H9 (cell line): ENCODE data around the gene EXD2. TPM values are rescaled to one million over a fixed set of nuclear protein-coding genes. Genes with fewer than 3 reads are reported as not detected.

Experiments
- DNase-seq: peaks from one replicate; pipeline ENCODE4 v3.0.0-alpha.2; 2017
- H2AFZ ChIP-seq: one replicate; pipeline ENCODE4 v1.6.1; 2013; ENCODE audit warnings: mild to moderate bottlenecking, low read length, control low read depth, moderate library complexity
- H2AK5ac ChIP-seq: 2 replicates; pipeline ENCODE4 v1.6.1; 2013; ENCODE audit warnings: low read length, control low read depth, mixed read lengths; ENCODE audit not compliant: insufficient read length
- H2BK120ac ChIP-seq: one replicate; pipeline ENCODE4 v1.6.1; 2013; ENCODE audit warnings: low read depth, mild to moderate bottlenecking, low read length, control low read depth, inconsistent platforms; ENCODE audit not compliant: poor library complexity, severe bottlenecking
- H2BK12ac ChIP-seq: 2 replicates; pipeline ENCODE4 v1.6.1; 2013; ENCODE audit warnings: low read length, control low read depth, mixed read lengths, low read depth; ENCODE audit not compliant: insufficient read length
- H2BK15ac ChIP-seq: 2 replicates; pipeline ENCODE4 v1.6.1; 2013; ENCODE audit warnings: low read depth, low read length, control low read depth
- H2BK20ac ChIP-seq: one replicate; pipeline ENCODE4 v1.6.1; 2013; ENCODE audit warnings: low read depth, mild to moderate bottlenecking, low read length, control low read depth, inconsistent platforms; ENCODE audit not compliant: poor library complexity, severe bottlenecking
- H2BK5ac ChIP-seq: 2 replicates; pipeline ENCODE4 v1.6.1; 2013; ENCODE audit warnings: low read length, control low read depth, mixed read lengths; ENCODE audit not compliant: insufficient read length
- H3K14ac ChIP-seq: 2 replicates; pipeline ENCODE4 v1.6.1; 2013; ENCODE audit warnings: low read length, control low read depth; ENCODE audit not compliant: insufficient read depth
- H3K18ac ChIP-seq: 2 replicates; pipeline ENCODE4 v1.6.1; 2013; ENCODE audit warnings: low read depth, mild to moderate bottlenecking, mixed read lengths, low read length, control low read depth; ENCODE audit not compliant: insufficient read length
- H3K23ac ChIP-seq: 2 replicates; pipeline ENCODE4 v1.6.1; 2013; ENCODE audit warnings: low read length, control low read depth, mixed read lengths, low read depth; ENCODE audit not compliant: insufficient read length
- H3K23me2 ChIP-seq: 2 replicates; pipeline ENCODE4 v1.6.1; 2013; ENCODE audit warnings: low read depth, mild to moderate bottlenecking, mixed read lengths, low read length, control low read depth; ENCODE audit not compliant: insufficient read length, poor library complexity, severe bottlenecking
- H3K27ac ChIP-seq: 2 replicates; pipeline ENCODE4 v1.5.1; 2013; ENCODE audit warnings: low read length, control low read depth, mixed read lengths, low read depth; ENCODE audit not compliant: insufficient read length
- H3K27me3 ChIP-seq: 2 replicates; pipeline ENCODE4 v1.6.1; 2013; ENCODE audit warnings: low read length, control low read depth, inconsistent platforms; ENCODE audit not compliant: insufficient read depth
- H3K4ac ChIP-seq: 2 replicates; pipeline ENCODE4 v1.6.1; 2013; ENCODE audit warnings: low read depth, mild to moderate bottlenecking, control low read depth, inconsistent platforms, low read length, moderate library complexity
- H3K4me1 ChIP-seq: 2 replicates; pipeline ENCODE4 v1.6.1; 2013; ENCODE audit warnings: low read length, control low read depth, inconsistent platforms; ENCODE audit not compliant: insufficient read depth
- H3K4me2 ChIP-seq: 2 replicates; pipeline ENCODE4 v1.6.1; 2013; ENCODE audit warnings: low read length, control low read depth, mixed read lengths; ENCODE audit not compliant: insufficient read length, insufficient read depth
- H3K56ac ChIP-seq: 2 replicates; pipeline ENCODE4 v1.6.1; 2013; ENCODE audit warnings: low read depth, mild to moderate bottlenecking, mixed read lengths, low read length, control low read depth; ENCODE audit not compliant: insufficient read length
- H3K79me1 ChIP-seq: 2 replicates; pipeline ENCODE4 v1.6.1; 2013; ENCODE audit warnings: low read depth, mild to moderate bottlenecking, moderate library complexity, low read length, control low read depth, inconsistent platforms; ENCODE audit not compliant: insufficient read depth, poor library complexity, severe bottlenecking
- H3K79me2 ChIP-seq: 2 replicates; pipeline ENCODE4 v1.6.1; 2013; ENCODE audit warnings: low read length, control low read depth, inconsistent platforms; ENCODE audit not compliant: insufficient read depth
- H3K9ac ChIP-seq: 2 replicates; pipeline ENCODE4 v1.6.1; 2013; ENCODE audit warnings: low read length, control low read depth, mixed read lengths; ENCODE audit not compliant: insufficient read length; ENCODE audit errors: extremely low read depth
- H3K9me3 ChIP-seq: one replicate; pipeline ENCODE4 v1.6.1; 2013; ENCODE audit warnings: low read depth, low read length, inconsistent platforms; ENCODE audit not compliant: control insufficient read depth
- H3T11ph ChIP-seq: one replicate; pipeline ENCODE4 v1.6.1; 2013; ENCODE audit warnings: mild to moderate bottlenecking, low read length, control low read depth, inconsistent platforms
- H4K20me1 ChIP-seq: one replicate; pipeline ENCODE4 v1.6.1; 2013; ENCODE audit not compliant: control insufficient read depth, insufficient read length, insufficient read depth
- H4K5ac ChIP-seq: 2 replicates; pipeline ENCODE4 v1.6.1; 2013; ENCODE audit warnings: low read depth, mild to moderate bottlenecking, mixed read lengths, low read length, control low read depth; ENCODE audit not compliant: insufficient read length
- H4K8ac ChIP-seq: replicated peaks from 2 replicates; pipeline ENCODE4 v1.6.1; 2013; ENCODE audit warnings: low read length, control low read depth, mixed read lengths, low read depth; ENCODE audit not compliant: insufficient read length
- H4K91ac ChIP-seq: 2 replicates; pipeline ENCODE4 v1.6.1; 2013; ENCODE audit warnings: low read depth, mild to moderate bottlenecking, moderate library complexity, mixed read lengths, low read length, control low read depth; ENCODE audit not compliant: insufficient read length
- H3K27ac Mint-ChIP-seq, 3 experiments: 2 replicates in 2 of 3; 3 replicates in 1 of 3; pipeline ENCODE4 v1.8.0; 2020 to 2021; ENCODE audit warnings: mixed read lengths in 3 of 3, mild to moderate bottlenecking in 1 of 3, moderate library complexity in 1 of 3
- H3K27me3 Mint-ChIP-seq: 2 replicates; pipeline ENCODE4 v1.8.0; 2021; ENCODE audit warnings: low read depth, mild to moderate bottlenecking, moderate library complexity, mixed read lengths
- H3K36me3 Mint-ChIP-seq, 3 experiments: 2 replicates in 2 of 3; 3 replicates in 1 of 3; pipeline ENCODE4 v1.8.0; 2020 to 2021; ENCODE audit warnings: low read depth in 3 of 3, mixed read lengths in 3 of 3; ENCODE audit not compliant: insufficient read depth in 1 of 3
- H3K4me1 Mint-ChIP-seq, 2 experiments: 2 replicates each; pipeline ENCODE4 v1.8.0; 2020; ENCODE audit warnings: mixed read lengths in 2 of 2
- H3K4me3 Mint-ChIP-seq, 2 experiments: 2 replicates in 1 of 2; 3 replicates in 1 of 2; pipeline ENCODE4 v1.8.0; 2020 to 2021; ENCODE audit warnings: mild to moderate bottlenecking in 2 of 2, mixed read lengths in 2 of 2, moderate library complexity in 1 of 2
- H3K9me3 Mint-ChIP-seq, 2 experiments: 2 replicates in 1 of 2; 3 replicates in 1 of 2; pipeline ENCODE4 v1.8.0; 2020; ENCODE audit warnings: mild to moderate bottlenecking in 2 of 2, mixed read lengths in 2 of 2, moderate library complexity in 1 of 2
- total RNA-seq: library from RNA; stranded (reverse); gene quantifications from 2 replicates; pipeline ENCODE4 v1.2.1, GENCODE V29; 2021
- TF ChIP-seq, protein P1 (sequence below): fragments of 200-600 bp; sonication (generic); conservative IDR thresholded peaks from 3 replicates; pipeline ENCODE4 v1.8.0; 2021; ENCODE audit warnings: antibody characterized with exemption, mild to moderate bottlenecking

Gene EXD2
- total RNA-seq, 1 experiment from 2014 or later = 19.6 TPM

DNA sequence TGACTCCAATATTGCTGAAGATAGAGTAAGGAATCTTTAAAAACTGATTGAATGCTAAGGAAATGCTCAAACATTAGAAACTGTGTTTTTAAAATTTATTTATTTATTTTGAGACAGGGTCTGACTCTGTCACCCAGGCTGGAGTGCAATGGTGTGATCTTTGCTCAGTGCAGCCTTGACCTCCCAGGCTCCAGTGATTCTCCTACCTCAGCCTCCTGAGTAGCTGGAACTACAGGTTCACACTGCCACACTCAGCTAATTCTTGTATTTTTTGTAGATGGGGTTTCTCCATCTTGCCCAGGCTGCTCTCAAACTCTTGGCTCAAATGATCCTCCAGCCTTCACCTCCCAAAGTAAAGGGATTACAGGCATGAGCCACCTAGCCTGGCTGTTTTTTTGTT lies 35.1 kb upstream of the EXD2 start:
- H3K79me2 ChIP-seq = no peaks in the 10 kb centered on the region
- peaks cover 13% of the 10 kb centered on the region for H3K23me2 ChIP-seq
- peaks cover 2% of the 10 kb centered on the region; the same call in 1 of the 2 replicates for H3K4me1 ChIP-seq
- H3K14ac ChIP-seq = no peak overlapping the region
- Mint-ChIP-seq H3K9me3 (peaks cover 0 to 2% of the 10 kb centered on the region in 2 experiments; a peak in 1 of 5 replicates), H3K27me3 (peaks cover 13% of the 10 kb centered on the region), H3K27ac (no peak overlapping the region), H3K4me3 (no peak overlapping the region), H3K4me1 (peaks cover 7 to 13% of the 10 kb centered on the region in 2 experiments), H3K36me3 (no peaks in the 10 kb centered on the region)
- no peak overlapping the region for H3T11ph ChIP-seq
- H3K79me1 ChIP-seq = no peaks in the 10 kb centered on the region
- no peak overlapping the region for H4K91ac ChIP-seq
- no peak overlapping the region for H3K18ac ChIP-seq
- no peak overlapping the region for H2AFZ ChIP-seq
- H3K9me3 ChIP-seq = no peaks in the 10 kb centered on the region
- no peak overlapping the region for H3K4ac ChIP-seq
- no peak overlapping the region for H3K56ac ChIP-seq
- no peak overlapping the region for H2BK15ac ChIP-seq
- no peak overlapping the region for H2BK5ac ChIP-seq
- no peak overlapping the region for H4K5ac ChIP-seq
- no peak overlapping the region for H3K9ac ChIP-seq
- DNase-seq = no peak
- H2BK20ac ChIP-seq = no peak overlapping the region
- H3K27ac ChIP-seq = no peak overlapping the region
- TF ChIP-seq, protein P1, sequence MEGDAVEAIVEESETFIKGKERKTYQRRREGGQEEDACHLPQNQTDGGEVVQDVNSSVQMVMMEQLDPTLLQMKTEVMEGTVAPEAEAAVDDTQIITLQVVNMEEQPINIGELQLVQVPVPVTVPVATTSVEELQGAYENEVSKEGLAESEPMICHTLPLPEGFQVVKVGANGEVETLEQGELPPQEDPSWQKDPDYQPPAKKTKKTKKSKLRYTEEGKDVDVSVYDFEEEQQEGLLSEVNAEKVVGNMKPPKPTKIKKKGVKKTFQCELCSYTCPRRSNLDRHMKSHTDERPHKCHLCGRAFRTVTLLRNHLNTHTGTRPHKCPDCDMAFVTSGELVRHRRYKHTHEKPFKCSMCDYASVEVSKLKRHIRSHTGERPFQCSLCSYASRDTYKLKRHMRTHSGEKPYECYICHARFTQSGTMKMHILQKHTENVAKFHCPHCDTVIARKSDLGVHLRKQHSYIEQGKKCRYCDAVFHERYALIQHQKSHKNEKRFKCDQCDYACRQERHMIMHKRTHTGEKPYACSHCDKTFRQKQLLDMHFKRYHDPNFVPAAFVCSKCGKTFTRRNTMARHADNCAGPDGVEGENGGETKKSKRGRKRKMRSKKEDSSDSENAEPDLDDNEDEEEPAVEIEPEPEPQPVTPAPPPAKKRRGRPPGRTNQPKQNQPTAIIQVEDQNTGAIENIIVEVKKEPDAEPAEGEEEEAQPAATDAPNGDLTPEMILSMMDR = no peak
- H2BK12ac ChIP-seq = no peak overlapping the region
- no peaks in the 10 kb centered on the region; the same call in 1 of the 2 replicates for H3K27me3 ChIP-seq
- no peak overlapping the region for H3K23ac ChIP-seq
- H4K20me1 ChIP-seq = no peaks in the 10 kb centered on the region
- H2BK120ac ChIP-seq = no peak overlapping the region
- H2AK5ac ChIP-seq = no peak overlapping the region
- H4K8ac ChIP-seq = no peak overlapping the region
- H3K4me2 ChIP-seq = no peak overlapping the region
